ENCODE measurements around the gene RBL1.
"Not testable (repeated sequence)": the region's sequence is repeated elsewhere in the genome, so short reads cannot be mapped to it uniquely, and the experiment has no call there.

RBL1 gene

GRCh38 chr20:37095599-37096414, at the start of gene RBL1:
RBL1 (minus strand) TSS chr20:37095997; CDS start chr20:37095928, 69 bp downstream.
- peak; percentile 80 for DNase-seq (ENCODE audit: low read depth, low spot score)

GRCh38 chr20:37144856-37145404, 49.1 kb upstream of the RBL1 start:
- DNase-seq (ENCODE audit: low read depth, low spot score) = no peak

- DNase-seq (ENCODE audit: low read depth, low spot score) = no peak
Observed at GRCh38 chr20:37142708-37143107, 46.9 kb upstream of the RBL1 start.

- no peak for DNase-seq (ENCODE audit: low read depth, low spot score)
Observed at GRCh38 chr20:37137547-37137946, 41.8 kb upstream of the RBL1 start.

- DNase-seq (ENCODE audit: low read depth, low spot score) = no peak
Observed at GRCh38 chr20:37133952-37134351, 38.2 kb upstream of the RBL1 start.

- DNase-seq (ENCODE audit: low read depth, low spot score) = no peak
Observed at GRCh38 chr20:37131486-37131885, 35.7 kb upstream of the RBL1 start.

GRCh38 chr20:37128803-37129202, 33.0 kb upstream of the RBL1 start:
- DNase-seq (ENCODE audit: low read depth, low spot score) = no peak

GRCh38 chr20:37126290-37126689, 30.5 kb upstream of the RBL1 start:
- not testable (repeated sequence) for DNase-seq (ENCODE audit: low read depth, low spot score)

- DNase-seq (ENCODE audit: low read depth, low spot score) = no peak
Observed at GRCh38 chr20:37123441-37123840, 27.6 kb upstream of the RBL1 start.

- DNase-seq (ENCODE audit: low read depth, low spot score) = no peak
Observed at GRCh38 chr20:37120497-37120896, 24.7 kb upstream of the RBL1 start.

- no peak for DNase-seq (ENCODE audit: low read depth, low spot score)
Observed at GRCh38 chr20:37119356-37120036, 23.7 kb upstream of the RBL1 start.

- DNase-seq (ENCODE audit: low read depth, low spot score) = no peak
Observed at GRCh38 chr20:37114012-37114411, 18.2 kb upstream of the RBL1 start.

- no peak for DNase-seq (ENCODE audit: low read depth, low spot score)
Observed at GRCh38 chr20:37111926-37112455, 16.2 kb upstream of the RBL1 start.

- no peak for DNase-seq (ENCODE audit: low read depth, low spot score)
Observed at GRCh38 chr20:37108676-37109075, 12.9 kb upstream of the RBL1 start.

GRCh38 chr20:37102571-37102970, 6.8 kb upstream of the RBL1 start:
- DNase-seq (ENCODE audit: low read depth, low spot score) = no peak

GRCh38 chr20:37096415-37097041, 731 bp upstream of the RBL1 start:
- DNase-seq (ENCODE audit: low read depth, low spot score) = no peak

- peak; percentile 23 for DNase-seq (ENCODE audit: low read depth, low spot score)
Observed at GRCh38 chr20:37095108-37095598, 644 bp downstream of the RBL1 start.

GRCh38 chr20:37090407-37090806, 5.4 kb downstream of the RBL1 start:
- no peak for DNase-seq (ENCODE audit: low read depth, low spot score)

GRCh38 chr20:37081717-37082289, 14.0 kb downstream of the RBL1 start:
- no peak for DNase-seq (ENCODE audit: low read depth, low spot score)

- no peak for DNase-seq (ENCODE audit: low read depth, low spot score)
Observed at GRCh38 chr20:37077009-37077408, 18.8 kb downstream of the RBL1 start.

- no peak for DNase-seq (ENCODE audit: low read depth, low spot score)
Observed at GRCh38 chr20:37075932-37076685, 19.7 kb downstream of the RBL1 start.
